Forelimb muscle (tissue), 1 donor: ENCODE data around the gene TSPAN17. TPM values are rescaled to one million over a fixed set of nuclear protein-coding genes. Genes with fewer than 3 reads are reported as not detected.

Source experiments
- DNase-seq: peaks from one replicate; pipeline ENCODE4 v3.0.0-alpha.2; 2013; ENCODE audit warnings: low read depth
- polyA plus RNA-seq: library from polyadenylated mRNA; unstranded; fragments of 120-200 nt; gene quantifications from one replicate; pipeline ENCODE4 v1.2.1, GENCODE V29; 2013; ENCODE audit not compliant: insufficient read length

Gene TSPAN17
- polyA plus RNA-seq, 1 donor: 28.7 TPM

GRCh38 chr5:176620333-176620981 is 26.8 kb upstream of the TSPAN17 start:
- no peak for DNase-seq

GRCh38 chr5:176621661-176622079 is 25.6 kb upstream of the TSPAN17 start:
- DNase-seq: no peak

DNA sequence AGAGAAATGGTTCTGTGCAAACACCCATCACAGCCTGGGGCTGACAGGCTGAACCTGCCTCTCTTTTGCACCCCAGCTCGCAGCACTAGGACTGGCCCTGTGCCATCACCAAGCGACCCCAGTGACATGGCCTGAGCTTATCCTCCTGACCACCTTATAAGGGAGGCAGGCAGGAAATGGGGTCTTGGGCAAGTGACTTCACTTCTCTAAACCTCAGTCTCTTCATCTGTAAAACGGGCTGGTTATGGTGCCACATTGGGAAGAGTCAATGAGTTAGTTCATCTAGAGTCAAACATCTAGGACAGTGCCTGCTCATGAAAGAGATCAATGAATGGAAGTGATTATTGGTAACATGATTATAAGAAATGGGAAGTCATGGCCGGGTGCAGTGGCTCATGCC is 23.1 kb upstream of the TSPAN17 start:
- DNase-seq: no peak

DNA sequence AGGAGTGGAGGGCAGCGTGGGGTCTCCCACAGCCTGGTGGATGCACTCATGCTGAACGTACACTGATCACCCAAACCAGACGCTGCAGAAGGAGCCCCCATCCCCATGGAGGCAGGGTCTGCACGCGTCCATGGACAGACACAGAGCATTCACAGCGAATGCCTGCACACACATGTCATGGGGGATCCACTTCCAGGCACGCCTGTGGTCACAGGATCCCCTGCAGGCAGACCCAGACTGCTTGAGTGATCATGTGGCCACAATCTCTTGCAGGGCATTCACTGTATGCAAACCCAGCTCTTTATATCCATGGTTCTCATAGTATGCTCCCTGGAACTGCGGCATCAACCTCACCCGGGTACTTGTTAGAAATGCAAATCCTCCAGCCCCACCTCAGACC is 22.3 kb upstream of the TSPAN17 start:
- no peak for DNase-seq

DNA sequence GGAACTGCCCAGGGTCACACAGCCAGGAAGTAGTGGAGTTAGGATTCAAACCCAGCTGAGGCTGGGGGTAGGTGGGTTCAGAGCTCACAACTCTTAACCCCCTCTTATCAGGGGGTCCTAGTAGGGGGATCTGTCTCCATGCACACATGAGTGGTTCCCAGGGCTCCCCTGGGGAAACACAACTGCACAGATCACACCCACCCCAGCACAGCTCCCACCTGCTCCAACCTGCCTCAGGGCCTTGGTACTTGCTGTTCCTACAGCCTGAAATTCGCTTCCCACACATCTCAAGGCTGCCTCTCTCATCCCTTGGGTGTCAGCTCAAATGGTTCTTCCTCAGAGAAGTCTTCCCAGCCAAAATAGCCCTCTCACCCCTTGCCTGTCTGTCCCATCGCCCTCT is 21.8 kb upstream of the TSPAN17 start:
- no peak for DNase-seq

GRCh38 chr5:176625966-176626875 is 21.1 kb upstream of the TSPAN17 start:
- no peak for DNase-seq

GRCh38 chr5:176626876-176627236 is 20.4 kb upstream of the TSPAN17 start:
- no peak for DNase-seq

- DNase-seq: no peak
Measured at GRCh38 chr5:176627582-176627981, 19.7 kb upstream of the TSPAN17 start.

DNA sequence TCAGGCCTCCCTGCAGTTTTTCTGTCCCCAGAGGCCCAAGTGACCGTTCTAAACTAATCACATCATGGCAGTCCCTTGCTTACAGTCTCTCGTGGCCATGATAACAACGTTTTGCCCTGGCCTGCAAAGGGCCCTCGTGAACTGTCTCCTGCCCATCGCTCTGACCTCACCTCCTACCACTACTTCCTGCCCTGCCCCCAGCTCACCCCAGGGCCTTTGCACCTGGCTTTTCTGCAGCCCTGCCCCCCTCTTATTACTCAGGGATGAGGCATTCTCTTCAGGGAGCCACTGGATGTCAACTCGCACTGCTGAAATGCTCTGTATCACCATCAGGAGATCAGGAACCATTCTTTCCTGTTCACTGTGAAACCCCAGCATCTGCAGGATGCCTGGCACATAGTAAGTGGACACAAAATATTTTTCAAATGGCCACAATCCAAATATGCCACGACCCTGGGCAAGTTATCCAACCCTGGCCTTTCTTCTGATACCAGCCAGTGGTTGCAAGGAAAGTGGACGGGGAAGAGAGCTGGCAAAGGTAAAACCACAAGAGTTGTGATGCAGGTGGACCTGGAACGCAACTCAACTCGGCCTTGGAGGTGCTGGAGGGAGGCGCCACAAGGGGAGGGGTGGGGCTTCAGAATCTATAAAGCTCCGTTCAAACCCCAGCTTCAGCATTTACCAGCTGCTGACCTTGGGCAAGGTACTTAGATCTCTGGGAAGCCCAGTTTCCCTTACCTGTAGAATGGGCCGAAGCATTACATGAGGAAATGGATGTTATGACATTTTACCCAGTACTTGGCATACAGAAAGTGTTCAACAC is 18.7 kb upstream of the TSPAN17 start:
- no peak for DNase-seq

GRCh38 chr5:176629317-176629852 is 17.9 kb upstream of the TSPAN17 start:
- no peak for DNase-seq

DNA sequence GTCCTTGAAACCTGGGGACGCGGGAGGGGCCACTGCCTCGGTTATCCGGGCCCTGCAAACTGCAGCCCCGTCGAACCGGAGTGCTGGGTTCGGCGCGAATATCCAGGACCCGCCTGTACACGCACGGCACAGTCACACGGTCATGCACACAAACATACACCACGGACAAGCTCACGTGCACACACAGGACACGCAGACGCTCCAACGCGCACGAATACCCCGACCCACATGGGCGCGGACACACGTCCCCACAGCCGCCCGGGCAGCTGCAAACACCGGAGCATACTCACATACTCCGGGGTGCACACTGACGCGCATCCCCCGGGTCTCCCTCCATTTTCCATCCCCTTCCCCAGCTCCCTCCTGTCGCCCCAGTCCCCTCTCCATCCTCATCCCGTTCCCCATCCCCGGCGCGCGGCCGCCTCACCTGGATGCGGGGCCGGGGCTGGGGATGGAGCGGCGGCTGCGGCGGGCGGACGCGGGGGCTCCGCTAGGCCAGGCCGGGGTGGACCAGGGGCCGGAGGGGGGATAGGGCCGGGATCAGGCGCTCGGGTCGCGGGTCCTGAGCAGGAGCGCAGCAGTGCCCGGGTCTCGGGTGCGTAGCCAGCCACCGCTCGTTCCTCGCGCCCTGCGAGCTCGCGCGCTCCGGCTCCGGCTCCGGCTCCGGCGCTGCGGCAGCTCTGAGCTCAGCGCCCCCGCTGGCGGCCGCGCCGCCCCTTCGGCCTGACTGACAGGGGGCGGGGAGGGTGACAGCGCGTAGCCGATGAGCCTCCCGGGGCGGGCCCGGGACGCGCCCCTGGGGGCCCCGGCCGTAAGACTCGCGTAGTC is 17.2 kb upstream of the TSPAN17 start, which contains the start of the genes EIF4E1B and SNCB:
EIF4E1B (plus strand) TSS at position 823 of the 828 bp plus-strand sequence. CDS start 12,113 bp downstream, outside the sequence.
SNCB (minus strand) TSS at position 682 of the 828 bp plus-strand sequence. CDS start 880 bp downstream, outside the sequence.
- DNase-seq: no peak

- DNase-seq: no peak
Measured at GRCh38 chr5:176630681-176631222, 16.5 kb upstream of the TSPAN17 start.

DNA sequence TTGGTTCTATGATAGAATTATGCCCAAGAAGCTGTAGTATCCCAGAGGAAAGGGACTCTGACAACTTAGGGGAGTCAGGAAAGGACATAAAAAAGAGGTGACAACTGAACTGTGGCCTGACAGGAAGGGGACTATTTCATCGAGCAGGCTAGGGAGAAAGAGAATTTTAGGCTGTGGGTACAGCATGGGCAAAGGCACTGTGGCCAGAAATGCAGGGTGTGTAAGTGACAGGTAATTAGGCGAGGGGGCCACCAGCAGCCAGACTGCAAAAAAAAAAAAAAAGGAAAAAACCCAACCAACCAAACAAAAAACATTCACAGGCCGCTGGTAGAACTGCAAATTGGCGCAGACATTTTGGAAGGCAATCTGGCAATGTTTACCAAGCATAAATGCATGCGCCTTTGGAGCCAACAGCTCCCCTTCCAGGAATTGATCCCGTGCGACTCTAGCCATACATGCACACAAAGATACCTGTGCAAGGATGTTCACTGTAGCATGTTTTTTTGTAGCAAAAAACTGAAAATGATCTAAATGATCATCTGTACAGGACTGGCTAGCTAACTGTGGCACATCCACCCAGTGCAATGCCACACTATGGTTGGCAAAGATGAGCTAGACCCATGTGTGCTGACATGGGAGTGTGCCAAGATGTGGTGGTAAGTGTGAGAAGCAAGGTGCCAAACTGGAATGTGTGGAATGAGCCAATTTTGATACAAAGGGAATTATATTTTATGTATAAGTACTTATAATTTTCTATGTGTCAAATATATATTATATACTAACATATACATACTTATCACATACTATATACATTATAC is 15.7 kb upstream of the TSPAN17 start:
- DNase-seq: no peak

DNA sequence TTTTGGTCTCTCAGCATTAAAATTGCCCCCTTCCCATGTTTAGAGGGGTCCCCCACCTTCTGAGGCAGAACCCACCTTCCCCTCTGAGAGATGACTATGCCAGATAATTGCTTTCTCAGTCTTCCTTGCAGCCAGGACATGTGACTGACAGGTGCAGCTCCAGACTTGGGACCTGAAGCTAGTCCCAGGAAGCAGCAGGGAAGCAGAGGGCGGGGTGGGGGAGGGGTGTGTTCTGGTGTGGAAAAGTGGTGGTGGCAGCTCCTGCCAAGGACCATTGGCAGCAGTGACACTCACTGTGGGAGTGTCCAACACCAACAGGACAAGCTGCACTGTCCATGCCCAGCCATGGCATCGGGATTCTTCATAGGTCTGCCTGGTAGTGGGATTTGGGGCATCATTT is 14.5 kb upstream of the TSPAN17 start:
- DNase-seq: no peak

DNA sequence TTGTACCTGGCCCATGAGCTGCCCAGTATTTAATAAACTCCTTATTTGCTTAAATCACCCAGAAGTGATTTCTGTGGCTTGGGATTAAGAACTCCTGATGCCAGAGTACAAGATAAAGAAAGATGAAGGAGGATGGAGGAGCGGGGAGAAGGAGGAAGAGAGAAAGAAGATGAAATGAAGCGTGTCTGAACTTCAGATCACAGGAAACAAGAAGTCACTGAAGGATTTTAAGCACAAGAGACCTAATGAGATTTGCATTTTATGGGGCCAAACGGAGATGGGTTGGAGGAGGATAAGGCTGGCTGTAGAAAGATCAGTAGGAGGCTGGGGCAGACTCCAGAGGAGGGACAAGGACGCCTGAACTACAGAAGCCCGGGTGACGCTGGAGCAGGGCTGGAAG is 13.7 kb upstream of the TSPAN17 start:
- no peak for DNase-seq

DNA sequence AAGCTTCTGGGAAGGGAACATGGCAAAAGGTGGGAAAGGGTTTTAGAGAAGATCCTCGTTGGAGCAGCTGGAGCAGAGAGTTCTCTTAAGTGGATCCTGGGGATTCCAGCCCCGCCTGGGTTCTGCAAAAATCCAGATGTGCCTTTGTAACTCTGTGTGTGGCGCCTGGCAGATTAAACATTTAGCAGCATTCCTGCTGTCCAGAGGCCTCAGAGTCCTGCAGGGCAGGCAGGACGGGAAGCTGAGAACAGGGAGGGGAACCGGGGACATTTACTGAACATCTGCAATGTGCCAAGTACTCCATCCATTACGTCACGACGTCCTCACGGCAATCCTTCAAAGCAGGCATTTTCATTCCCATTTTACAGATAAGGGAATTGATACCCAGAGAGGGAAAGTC is 10.9 kb upstream of the TSPAN17 start:
- DNase-seq: no peak

DNA sequence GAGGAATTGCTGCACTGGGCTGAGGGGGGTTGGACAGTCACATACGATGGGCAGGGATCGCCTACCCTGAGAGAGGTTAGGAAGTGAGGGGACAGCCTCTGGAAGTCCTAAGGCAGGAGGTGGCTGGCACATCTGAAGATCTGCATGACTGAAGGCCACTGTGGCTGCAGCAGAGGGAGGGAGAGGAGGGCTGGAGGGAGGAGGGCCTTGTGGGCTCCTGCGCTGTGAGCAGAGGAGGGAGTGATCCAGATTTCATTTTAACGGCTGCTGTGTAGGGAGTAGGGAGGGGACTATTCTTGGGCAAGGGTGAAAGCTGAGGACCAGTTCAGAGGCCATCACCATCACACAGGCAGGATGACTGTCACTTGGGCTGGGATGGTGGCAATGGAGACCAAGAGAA is 9.7 kb upstream of the TSPAN17 start:
- no peak for DNase-seq

DNA sequence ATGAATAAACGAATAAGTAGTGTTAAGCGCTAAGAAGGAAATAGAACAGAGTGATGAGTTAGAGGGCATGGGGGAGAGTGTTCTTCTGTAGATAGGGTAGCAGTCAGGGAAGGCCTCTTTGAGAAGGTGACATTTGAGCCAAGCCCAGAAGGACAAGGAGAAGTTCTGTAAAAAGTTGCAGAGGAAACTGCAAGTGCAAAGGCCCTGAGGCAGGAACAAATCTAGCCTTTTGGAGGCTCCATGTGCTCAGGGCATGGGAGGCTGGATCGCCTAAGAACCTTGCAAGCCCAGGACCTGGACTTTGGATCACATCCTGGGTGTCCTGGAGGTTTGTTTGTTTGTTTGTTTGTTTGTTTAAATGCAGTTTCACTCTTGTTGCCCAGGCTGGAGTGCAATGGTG is 8.8 kb upstream of the TSPAN17 start:
- no peak for DNase-seq

GRCh38 chr5:176639208-176639607 is 8.1 kb upstream of the TSPAN17 start:
- DNase-seq: no peak

DNA sequence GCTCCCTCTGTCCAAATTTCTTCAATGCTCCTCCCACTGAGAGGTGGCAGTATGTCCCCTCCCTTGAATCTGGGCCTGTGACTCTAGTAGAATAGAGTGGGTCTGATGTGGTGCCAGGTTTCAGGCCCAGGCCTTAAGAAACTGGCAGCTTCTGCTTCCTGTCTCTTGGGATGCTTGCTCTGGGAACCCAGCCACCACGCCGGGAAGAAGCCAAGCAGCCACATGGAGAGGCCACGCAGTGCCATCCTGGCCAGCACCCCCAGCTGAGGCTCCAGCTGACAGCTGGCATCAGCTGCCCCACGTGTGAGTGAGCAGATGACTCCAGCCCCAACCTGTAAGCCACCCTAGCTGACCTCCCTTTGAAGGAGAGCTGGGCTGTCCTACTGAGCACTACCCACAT is 7.3 kb upstream of the TSPAN17 start:
- no peak for DNase-seq
